CD14-positive monocyte (primary cell): ENCODE data around the gene VEPH1. TPM values are rescaled to one million over a fixed set of nuclear protein-coding genes. Genes with fewer than 3 reads are reported as not detected.

Source experiments
- DNase-seq, 3 donors: peaks; one replicate each; pipeline ENCODE4 v3.0.0-alpha.2; 2011 to 2022
- H2AFZ ChIP-seq: 2 replicates; pipeline ENCODE4 v1.6.0; 2012; ENCODE audit warnings: mild to moderate bottlenecking, low read depth, low read length, inconsistent platforms; ENCODE audit not compliant: insufficient read depth, poor library complexity, severe bottlenecking
- H3K27ac ChIP-seq, 2 donors: 1 replicate in 1 of 2; 2 replicates in 1 of 2; pipeline ENCODE4 v1.5.1; 2012 to 2013; ENCODE audit warnings: low read length in 2 of 2, control low read depth in 1 of 2, inconsistent platforms in 1 of 2, low read depth in 1 of 2, mild to moderate bottlenecking in 1 of 2
- H3K27me3 ChIP-seq, 2 donors: one replicate each; pipeline versions ENCODE4 v1.6.0 to v1.6.1; 2011 to 2013; ENCODE audit warnings: low read length in 2 of 2; ENCODE audit not compliant: control insufficient read depth in 2 of 2, insufficient read depth in 2 of 2
- H3K36me3 ChIP-seq, 2 donors: replicated peaks in 1 of 2; 1 replicate in 1 of 2; 2 replicates in 1 of 2; pipeline versions ENCODE4 v1.5.1 to v1.6.1; 2012 to 2013; ENCODE audit warnings: low read length in 2 of 2, control low read depth in 1 of 2, inconsistent platforms in 1 of 2, mild to moderate bottlenecking in 1 of 2; ENCODE audit not compliant: insufficient read depth in 2 of 2, control insufficient read depth in 1 of 2
- H3K4me1 ChIP-seq, 2 donors: 1 replicate in 1 of 2; 2 replicates in 1 of 2; pipeline versions ENCODE4 v1.5.1 to v1.6.1; 2012 to 2013; ENCODE audit warnings: low read length in 2 of 2, control low read depth in 1 of 2, inconsistent platforms in 1 of 2, mild to moderate bottlenecking in 1 of 2, moderate library complexity in 1 of 2; ENCODE audit not compliant: insufficient read depth in 2 of 2, control insufficient read depth in 1 of 2
- H3K4me2 ChIP-seq: replicated peaks from 2 replicates; pipeline ENCODE3; 2012; ENCODE audit warnings: low read length, moderate library complexity, mild to moderate bottlenecking; ENCODE audit not compliant: poor library complexity, severe bottlenecking; ENCODE audit errors: extremely low read depth
- H3K4me3 ChIP-seq, 3 experiments: fragments of 200-600 bp in 1 of 3; sonication (generic) in 1 of 3; replicated peaks in 1 of 3; 1 replicate in 2 of 3; 2 replicates in 1 of 3; pipeline ENCODE4 v1.5.1; 2011 to 2013; ENCODE audit warnings: low read length in 3 of 3, mild to moderate bottlenecking in 3 of 3, control low read depth in 2 of 3, low read depth in 2 of 3, inconsistent platforms in 1 of 3, moderate library complexity in 1 of 3
- H3K79me2 ChIP-seq: 2 replicates; pipeline ENCODE4 v1.6.0; 2012; ENCODE audit warnings: mild to moderate bottlenecking, control low read depth, inconsistent platforms, low read length, moderate library complexity; ENCODE audit not compliant: insufficient read depth
- H3K9ac ChIP-seq: 2 replicates; pipeline ENCODE4 v1.6.0; 2017; ENCODE audit warnings: low read length, mild to moderate bottlenecking; ENCODE audit not compliant: insufficient read depth, poor library complexity, severe bottlenecking
- H3K9me3 ChIP-seq, 2 donors: replicated peaks in 1 of 2; 1 replicate in 1 of 2; 2 replicates in 1 of 2; pipeline versions ENCODE4 v1.5.1 to v1.6.1; 2012 to 2013; ENCODE audit warnings: low read length in 2 of 2, control low read depth in 1 of 2; ENCODE audit not compliant: control insufficient read depth in 1 of 2, insufficient read depth in 1 of 2
- H4K20me1 ChIP-seq: 2 replicates; pipeline ENCODE4 v1.6.0; 2012; ENCODE audit warnings: mild to moderate bottlenecking, low read length, control low read depth, moderate library complexity; ENCODE audit not compliant: insufficient read depth
- H3K27ac Mint-ChIP-seq, 7 donors: one replicate each; pipeline ENCODE4 v1.8.0; 2020; ENCODE audit warnings: mild to moderate bottlenecking in 7 of 7, mixed read lengths in 7 of 7, moderate library complexity in 6 of 7, inconsistent platforms in 2 of 7
- H3K27me3 Mint-ChIP-seq, 3 donors: one replicate each; pipeline ENCODE4 v1.8.0; 2021 to 2022; ENCODE audit warnings: low read depth in 3 of 3, mild to moderate bottlenecking in 3 of 3, mixed read lengths in 3 of 3, moderate library complexity in 3 of 3, inconsistent platforms in 1 of 3
- H3K36me3 Mint-ChIP-seq, 2 donors: one replicate each; pipeline ENCODE4 v1.8.0; 2020; ENCODE audit warnings: mixed read lengths in 2 of 2, inconsistent platforms in 1 of 2, mild to moderate bottlenecking in 1 of 2
- H3K4me1 Mint-ChIP-seq: one replicate; pipeline ENCODE4 v1.8.0; 2020; ENCODE audit warnings: mild to moderate bottlenecking, mixed read lengths
- H3K4me3 Mint-ChIP-seq, 2 donors: one replicate each; pipeline ENCODE4 v1.8.0; 2020; ENCODE audit warnings: mild to moderate bottlenecking in 2 of 2, mixed read lengths in 2 of 2, moderate library complexity in 1 of 2
- H3K9me3 Mint-ChIP-seq, 7 donors: one replicate each; pipeline ENCODE4 v1.8.0; 2020 to 2022; ENCODE audit warnings: mixed read lengths in 7 of 7, mild to moderate bottlenecking in 6 of 7, moderate library complexity in 6 of 7, inconsistent platforms in 2 of 7
- CTCF ChIP-seq: fragments of 200-600 bp; IDR thresholded peaks from one replicate; pipeline ENCODE4 v1.8.0; 2022; ENCODE audit warnings: antibody characterized with exemption, mild to moderate bottlenecking
- WGBS: methylation state at CpG from one replicate; pipeline ENCODE4 v1.1.5; 2013; ENCODE audit warnings: missing lambda C conversion rate; ENCODE audit not compliant: insufficient coverage; 5-methylcytosine and 5-hydroxymethylcytosine counted together
- intact Hi-C, 2 donors: fragments of 100-400 bp; cut with micrococcal nuclease; formaldehyde crosslinking; loops; one replicate each; pipeline versions ENCODE4 v1.15.0 to v1.15.1; 2023
- polyA plus RNA-seq, 3 donors: library from polyadenylated mRNA; depleted of rRNA in 1 of 3; unstranded in 2 of 3; stranded (reverse) in 1 of 3; fragments of 300-500 nt in 2 of 3; fragments of >200 nt in 1 of 3; fragmentation: Illumina TruSeq in 2 of 3; gene quantifications; 1 replicate in 2 of 3; 2 replicates in 1 of 3; pipeline ENCODE4 v1.2.3, GENCODE V29; 2012 to 2021

Gene VEPH1
- polyA plus RNA-seq, 3 donors, result 0.44 TPM; not detected in 2

GRCh38 chr3:157487339-157487738 is 15.9 kb downstream of the VEPH1 start:
- Histone ChIP-seq H3K9ac (no peak overlapping the region), H4K20me1 (no peaks in the 10 kb centered on the region), H3K36me3 (no peaks in the 10 kb centered on the region), H3K27me3 (no peaks in the 10 kb centered on the region), H3K4me3 (no peak overlapping the region), H3K79me2 (no peaks in the 10 kb centered on the region), H3K27ac (no peak overlapping the region), H3K4me2 (no peak overlapping the region), H3K4me1 (no peaks in the 10 kb centered on the region), H2AFZ (no peak overlapping the region), H3K9me3 (no peaks in the 10 kb centered on the region)
- TF ChIP-seq CTCF, result no peak
- WGBS, result no CpG with 5 or more reads among the region's 1 CpG
- Mint-ChIP-seq H3K4me3 (no peak overlapping the region), H3K27ac (no peak overlapping the region), H3K9me3 (peaks cover 0 to 8% (median 0%) of the 10 kb centered on the region in 7 donors), H3K4me1 (peaks cover 4% of the 10 kb centered on the region), H3K27me3 (peaks cover 0 to 3% (median 2%) of the 10 kb centered on the region in 3 donors), H3K36me3 (no peaks in the 10 kb centered on the region)
- no peak for DNase-seq
- intact Hi-C loops, result no loop called here

GRCh38 chr3:157479464-157480243 is 23.6 kb downstream of the VEPH1 start:
- no CpG with 5 or more reads among the region's 1 CpG for WGBS
- no peak overlapping the region for H3K4me3 Mint-ChIP-seq

More at GRCh38 chr3:157479464-157480243, 23.6 kb downstream of the VEPH1 start:
- TF ChIP-seq CTCF, result no peak
- DNase-seq, result no peak
- H3K79me2 ChIP-seq, result no peaks in the 10 kb centered on the region
- H3K36me3 ChIP-seq, result no peaks in the 10 kb centered on the region
- H3K27ac Mint-ChIP-seq, result no peak overlapping the region
- H3K27ac ChIP-seq, result no peak overlapping the region
- H3K36me3 Mint-ChIP-seq, result no peaks in the 10 kb centered on the region
- no peak overlapping the region for H3K4me2 ChIP-seq
- H3K4me1 ChIP-seq, result no peaks in the 10 kb centered on the region
- no peaks in the 10 kb centered on the region for H3K4me1 Mint-ChIP-seq
- H3K4me3 ChIP-seq, result no peak overlapping the region
- no peak overlapping the region for H3K9ac ChIP-seq
- H3K9me3 ChIP-seq, result no peaks in the 10 kb centered on the region
- peaks cover 0 to 5% (median 0%) of the 10 kb centered on the region in 3 donors for H3K27me3 Mint-ChIP-seq
- no peaks in the 10 kb centered on the region for H3K27me3 ChIP-seq
- intact Hi-C loops, result no loop called here
- H3K9me3 Mint-ChIP-seq, result peaks cover 1 to 11% (median 6%) of the 10 kb centered on the region in 7 donors
- no peak overlapping the region for H2AFZ ChIP-seq
- H4K20me1 ChIP-seq, result no peaks in the 10 kb centered on the region
